Measurements from ENCODE around the gene PEAK1. TPM values are rescaled to one million over a fixed set of nuclear protein-coding genes. Genes with fewer than 3 reads are reported as not detected.

Gene PEAK1
- total RNA-seq, 1 experiment from 2014 or later: 2.5 TPM

DNA sequence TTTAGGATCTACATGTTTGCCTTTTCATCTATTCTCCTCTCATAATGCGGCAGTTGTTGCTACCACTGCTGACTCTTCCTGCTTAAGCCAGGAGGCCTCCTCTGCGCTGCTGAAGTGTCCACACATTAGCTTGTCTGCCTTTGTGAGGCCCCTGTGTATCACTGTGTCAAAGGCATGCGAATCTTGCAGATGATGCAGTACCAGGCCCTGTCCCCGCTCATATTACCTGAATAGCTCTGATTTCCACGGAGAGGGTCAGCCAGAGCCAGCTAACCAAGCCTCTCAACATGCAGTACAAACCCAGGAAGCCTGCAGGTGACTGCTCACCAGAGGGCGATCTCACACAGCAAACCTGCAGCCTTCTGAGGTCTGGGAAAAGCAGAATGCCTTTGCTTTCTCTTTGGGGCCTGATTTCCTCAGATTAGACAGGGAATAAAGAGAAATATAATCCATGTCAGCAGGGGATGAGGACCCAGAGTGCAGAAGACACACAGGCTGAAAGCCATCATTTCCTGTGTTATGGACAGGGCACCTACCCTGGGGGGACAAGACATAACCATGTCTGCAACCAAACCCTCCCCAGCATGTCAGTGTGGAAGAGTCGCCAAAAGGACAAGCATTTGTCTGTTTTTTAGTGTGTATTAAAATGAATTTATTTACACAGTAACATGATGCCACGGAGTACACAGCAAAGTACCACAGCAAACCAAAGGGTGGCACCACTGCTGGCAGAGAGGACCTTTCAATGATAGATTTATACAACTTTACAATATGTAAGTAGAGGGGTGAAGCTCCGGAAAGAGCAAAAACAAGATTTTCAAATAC lies 312.2 kb downstream of the PEAK1 start:
- no peaks in the 10 kb centered on the region for H4K20me1 ChIP-seq (ENCODE audit: insufficient read depth, low read depth, low read length)
- H3K36me3 ChIP-seq (ENCODE audit: insufficient read depth, low read length): no peaks in the 10 kb centered on the region
- no peak overlapping the region for H3K9ac ChIP-seq (ENCODE audit: low read length)
- no peak overlapping the region for H3K4me2 ChIP-seq (ENCODE audit: low read depth, low read length, poor library complexity, severe bottlenecking)
- H3K9me2 ChIP-seq (replicated peaks; ENCODE audit: insufficient read depth, low read length): no peaks in the 10 kb centered on the region
- no peaks in the 10 kb centered on the region for H3K9me3 ChIP-seq (ENCODE audit: low read length)
- H3K4me1 ChIP-seq (ENCODE audit: low read length): no peaks in the 10 kb centered on the region
- H3K4me3 ChIP-seq (ENCODE audit: low read length): no peak overlapping the region
- peak; percentile 75 for DNase-seq
- H3K27ac ChIP-seq (ENCODE audit: low read length): no peak overlapping the region
- H2AFZ ChIP-seq (ENCODE audit: low read length): no peak overlapping the region
- H3K79me2 ChIP-seq (ENCODE audit: low read length): no peaks in the 10 kb centered on the region
- H3K27me3 ChIP-seq (ENCODE audit: low read length): no peaks in the 10 kb centered on the region

GRCh38 chr15:77107068-77107467 lies 312.8 kb downstream of the PEAK1 start:
- Histone ChIP-seq H3K79me2 (ENCODE audit: low read length) (no peaks in the 10 kb centered on the region), H3K9ac (ENCODE audit: low read length) (no peak overlapping the region), H3K4me1 (ENCODE audit: low read length) (no peaks in the 10 kb centered on the region), H3K4me3 (ENCODE audit: low read length) (no peak overlapping the region), H4K20me1 (ENCODE audit: insufficient read depth, low read depth, low read length) (no peaks in the 10 kb centered on the region), H3K27ac (ENCODE audit: low read length) (no peak overlapping the region), H3K36me3 (ENCODE audit: insufficient read depth, low read length) (no peaks in the 10 kb centered on the region), H3K4me2 (ENCODE audit: low read depth, low read length, poor library complexity, severe bottlenecking) (no peak overlapping the region), H3K9me2 (replicated peaks; ENCODE audit: insufficient read depth, low read length) (no peaks in the 10 kb centered on the region), H3K27me3 (ENCODE audit: low read length) (no peaks in the 10 kb centered on the region), H3K9me3 (ENCODE audit: low read length) (no peaks in the 10 kb centered on the region), H2AFZ (ENCODE audit: low read length) (no peak overlapping the region)
- no peak for DNase-seq

- Histone ChIP-seq H4K20me1 (ENCODE audit: insufficient read depth, low read depth, low read length) (no peaks in the 10 kb centered on the region), H3K9me3 (ENCODE audit: low read length) (no peaks in the 10 kb centered on the region), H3K27ac (ENCODE audit: low read length) (no peak overlapping the region), H3K9ac (ENCODE audit: low read length) (no peak overlapping the region), H2AFZ (ENCODE audit: low read length) (no peak overlapping the region), H3K36me3 (ENCODE audit: insufficient read depth, low read length) (no peaks in the 10 kb centered on the region), H3K9me2 (replicated peaks; ENCODE audit: insufficient read depth, low read length) (no peaks in the 10 kb centered on the region), H3K4me2 (ENCODE audit: low read depth, low read length, poor library complexity, severe bottlenecking) (no peak overlapping the region), H3K4me3 (ENCODE audit: low read length) (no peak overlapping the region), H3K79me2 (ENCODE audit: low read length) (no peaks in the 10 kb centered on the region), H3K4me1 (ENCODE audit: low read length) (no peaks in the 10 kb centered on the region), H3K27me3 (ENCODE audit: low read length) (no peaks in the 10 kb centered on the region)
- DNase-seq: no peak
Measured at GRCh38 chr15:77104155-77104554, 315.7 kb downstream of the PEAK1 start.

- Histone ChIP-seq H3K27me3 (ENCODE audit: low read length) (no peaks in the 10 kb centered on the region), H3K9ac (ENCODE audit: low read length) (no peak overlapping the region), H3K9me2 (replicated peaks; ENCODE audit: insufficient read depth, low read length) (no peaks in the 10 kb centered on the region), H3K79me2 (ENCODE audit: low read length) (no peaks in the 10 kb centered on the region), H3K4me2 (ENCODE audit: low read depth, low read length, poor library complexity, severe bottlenecking) (no peak overlapping the region), H4K20me1 (ENCODE audit: insufficient read depth, low read depth, low read length) (no peaks in the 10 kb centered on the region), H3K4me3 (ENCODE audit: low read length) (no peak overlapping the region), H3K9me3 (ENCODE audit: low read length) (no peaks in the 10 kb centered on the region), H3K36me3 (ENCODE audit: insufficient read depth, low read length) (no peaks in the 10 kb centered on the region), H2AFZ (ENCODE audit: low read length) (no peak overlapping the region), H3K27ac (ENCODE audit: low read length) (no peak overlapping the region), H3K4me1 (ENCODE audit: low read length) (no peaks in the 10 kb centered on the region)
- no peak for DNase-seq
Measured at GRCh38 chr15:77099741-77100463, 320.0 kb downstream of the PEAK1 start.

GRCh38 chr15:77098572-77098971 lies 321.3 kb downstream of the PEAK1 start:
- no peak for DNase-seq
- Histone ChIP-seq H3K36me3 (ENCODE audit: insufficient read depth, low read length) (no peaks in the 10 kb centered on the region), H3K4me1 (ENCODE audit: low read length) (no peaks in the 10 kb centered on the region), H3K4me3 (ENCODE audit: low read length) (no peak overlapping the region), H3K4me2 (ENCODE audit: low read depth, low read length, poor library complexity, severe bottlenecking) (no peak overlapping the region), H4K20me1 (ENCODE audit: insufficient read depth, low read depth, low read length) (no peaks in the 10 kb centered on the region), H3K27ac (ENCODE audit: low read length) (no peak overlapping the region), H2AFZ (ENCODE audit: low read length) (no peak overlapping the region), H3K79me2 (ENCODE audit: low read length) (no peaks in the 10 kb centered on the region), H3K27me3 (ENCODE audit: low read length) (no peaks in the 10 kb centered on the region), H3K9me3 (ENCODE audit: low read length) (no peaks in the 10 kb centered on the region), H3K9ac (ENCODE audit: low read length) (no peak overlapping the region), H3K9me2 (replicated peaks; ENCODE audit: insufficient read depth, low read length) (no peaks in the 10 kb centered on the region)

DNA sequence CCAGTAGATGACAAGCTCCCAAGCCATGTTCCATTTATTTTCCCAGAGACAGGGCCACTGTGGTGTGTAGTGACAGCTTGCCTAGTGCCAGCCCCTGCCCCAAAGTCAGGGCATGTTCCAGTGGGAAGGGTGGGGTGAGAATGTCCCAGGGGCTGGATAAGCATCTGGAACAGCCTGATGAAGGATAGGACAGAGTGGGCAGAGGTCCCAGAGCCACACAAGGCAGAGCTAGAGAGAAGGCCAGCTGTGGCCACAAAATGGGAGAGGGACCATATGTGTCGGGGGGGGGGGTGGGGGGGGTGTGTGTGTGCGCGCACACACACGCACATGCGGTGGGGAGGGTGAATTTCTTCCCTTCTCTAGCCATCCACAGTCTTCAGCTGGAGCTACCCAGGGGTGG lies 322.0 kb downstream of the PEAK1 start:
- H3K27me3 ChIP-seq (ENCODE audit: low read length): no peaks in the 10 kb centered on the region
- H3K79me2 ChIP-seq (ENCODE audit: low read length): no peaks in the 10 kb centered on the region
- H3K4me2 ChIP-seq (ENCODE audit: low read depth, low read length, poor library complexity, severe bottlenecking): no peak overlapping the region

GRCh38 chr15:77097248-77097721 lies 322.6 kb downstream of the PEAK1 start:
- H3K4me1 ChIP-seq (ENCODE audit: low read length): no peaks in the 10 kb centered on the region
- no peak for DNase-seq
- H4K20me1 ChIP-seq (ENCODE audit: insufficient read depth, low read depth, low read length): no peaks in the 10 kb centered on the region
- H3K9me3 ChIP-seq (ENCODE audit: low read length): no peaks in the 10 kb centered on the region
- no peak overlapping the region for H2AFZ ChIP-seq (ENCODE audit: low read length)
- no peaks in the 10 kb centered on the region for H3K27me3 ChIP-seq (ENCODE audit: low read length)
- H3K9me2 ChIP-seq (replicated peaks; ENCODE audit: insufficient read depth, low read length): no peaks in the 10 kb centered on the region
- no peaks in the 10 kb centered on the region for H3K79me2 ChIP-seq (ENCODE audit: low read length)
- H3K36me3 ChIP-seq (ENCODE audit: insufficient read depth, low read length): no peaks in the 10 kb centered on the region
- H3K27ac ChIP-seq (ENCODE audit: low read length): no peak overlapping the region
- H3K9ac ChIP-seq (ENCODE audit: low read length): no peak overlapping the region
- H3K4me3 ChIP-seq (ENCODE audit: low read length): no peak overlapping the region
- H3K4me2 ChIP-seq (ENCODE audit: low read depth, low read length, poor library complexity, severe bottlenecking): no peak overlapping the region

More for the DNA sequence above, 322.0 kb downstream of the PEAK1 start:
- no peak for DNase-seq
- no peak overlapping the region for H3K4me3 ChIP-seq (ENCODE audit: low read length)
- H3K4me1 ChIP-seq (ENCODE audit: low read length): no peaks in the 10 kb centered on the region
- H3K36me3 ChIP-seq (ENCODE audit: insufficient read depth, low read length): no peaks in the 10 kb centered on the region
- H2AFZ ChIP-seq (ENCODE audit: low read length): no peak overlapping the region
- no peaks in the 10 kb centered on the region for H3K9me2 ChIP-seq (replicated peaks; ENCODE audit: insufficient read depth, low read length)
- H3K9me3 ChIP-seq (ENCODE audit: low read length): no peaks in the 10 kb centered on the region
- no peak overlapping the region for H3K27ac ChIP-seq (ENCODE audit: low read length)
- H4K20me1 ChIP-seq (ENCODE audit: insufficient read depth, low read depth, low read length): no peaks in the 10 kb centered on the region
- H3K9ac ChIP-seq (ENCODE audit: low read length): no peak overlapping the region

DNA sequence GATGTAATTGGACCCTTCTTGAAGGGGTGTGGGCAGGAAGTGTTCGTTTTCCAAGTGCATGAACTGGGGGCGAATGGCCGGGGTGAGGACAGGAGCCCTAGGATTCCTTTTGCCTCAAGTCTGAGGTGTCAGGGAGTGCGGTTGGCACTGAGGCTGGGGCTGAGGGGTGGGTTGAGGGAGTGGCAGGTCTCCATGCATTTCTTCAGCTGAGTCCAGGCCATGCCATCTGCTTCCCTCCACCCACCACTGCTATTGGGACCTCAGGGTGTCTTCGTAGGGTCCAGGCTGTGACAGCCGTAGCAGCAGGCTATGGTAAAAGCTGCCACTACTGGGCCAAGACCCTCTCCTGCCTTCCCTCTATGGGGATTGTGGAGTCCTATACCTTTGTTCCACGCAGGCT lies 323.4 kb downstream of the PEAK1 start:
- H3K4me2 ChIP-seq (ENCODE audit: low read depth, low read length, poor library complexity, severe bottlenecking): no peak overlapping the region
- no peaks in the 10 kb centered on the region for H3K79me2 ChIP-seq (ENCODE audit: low read length)
- no peaks in the 10 kb centered on the region for H3K9me3 ChIP-seq (ENCODE audit: low read length)
- H3K27ac ChIP-seq (ENCODE audit: low read length): no peak overlapping the region
- no peaks in the 10 kb centered on the region for H4K20me1 ChIP-seq (ENCODE audit: insufficient read depth, low read depth, low read length)
- H2AFZ ChIP-seq (ENCODE audit: low read length): no peak overlapping the region
- H3K27me3 ChIP-seq (ENCODE audit: low read length): no peaks in the 10 kb centered on the region
- H3K4me1 ChIP-seq (ENCODE audit: low read length): no peaks in the 10 kb centered on the region
- H3K9ac ChIP-seq (ENCODE audit: low read length): no peak overlapping the region
- H3K4me3 ChIP-seq (ENCODE audit: low read length): no peak overlapping the region
- H3K36me3 ChIP-seq (ENCODE audit: insufficient read depth, low read length): no peaks in the 10 kb centered on the region
- no peaks in the 10 kb centered on the region for H3K9me2 ChIP-seq (replicated peaks; ENCODE audit: insufficient read depth, low read length)
- no peak for DNase-seq

Measured in Karpas-422 (cell line).